Stimulated activated CD4-positive, alpha-beta T cell treated with anti-CD3 and anti-CD28 coated beads, Interleukin-4, amount 100 ng/mL, for 24 hours (primary cell): ENCODE measurements around the gene PLIN4.
"Not testable (repeated sequence)": the region's sequence is repeated elsewhere in the genome, so short reads cannot be mapped to it uniquely, and the experiment has no call there.

Experiments used
- DNase-seq: peaks from one replicate; pipeline ENCODE4 v3.0.0-alpha.2; 2020

PLIN4 gene

DNA sequence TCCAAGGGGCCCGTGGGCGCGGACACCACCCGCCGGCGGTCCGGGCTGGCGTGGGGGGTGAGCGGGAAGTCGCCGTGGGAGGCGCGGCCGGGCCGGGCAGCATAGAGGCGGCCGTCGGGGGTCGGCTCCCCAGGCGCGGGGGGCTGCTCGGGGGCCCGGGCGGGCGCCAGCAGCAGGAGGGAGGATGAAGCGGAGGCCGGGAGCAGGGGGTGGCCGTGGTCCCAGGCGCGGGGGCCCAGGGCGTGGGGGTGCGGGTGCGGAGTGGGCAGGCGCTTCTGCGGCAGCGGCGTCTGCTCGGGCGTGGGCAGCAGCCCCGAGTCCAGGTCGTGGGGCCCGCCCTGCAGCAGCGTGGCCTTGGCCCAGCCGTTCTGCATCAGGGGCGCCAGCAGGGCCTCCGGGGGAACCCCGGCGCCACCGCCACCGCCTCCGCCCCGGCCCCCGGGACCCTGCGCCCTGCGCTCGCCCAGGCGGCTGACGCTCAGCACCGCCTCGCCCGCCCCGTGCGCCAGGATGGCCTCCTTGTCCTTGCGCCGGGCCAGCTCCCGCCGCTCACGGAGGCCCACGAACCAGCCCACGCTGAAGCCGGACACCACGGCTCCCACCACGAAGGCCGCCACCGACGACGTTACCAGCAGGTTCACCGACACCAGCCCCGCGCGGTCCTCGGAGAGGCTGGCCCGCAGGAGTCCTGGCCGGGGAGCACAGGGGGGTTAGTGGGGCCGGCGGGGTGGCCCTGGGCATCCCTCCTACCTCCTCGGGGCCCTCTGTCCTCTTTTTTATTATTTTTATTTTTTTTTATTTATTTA lies 25.8 kb upstream of the PLIN4 start:
- no peak for DNase-seq

DNA sequence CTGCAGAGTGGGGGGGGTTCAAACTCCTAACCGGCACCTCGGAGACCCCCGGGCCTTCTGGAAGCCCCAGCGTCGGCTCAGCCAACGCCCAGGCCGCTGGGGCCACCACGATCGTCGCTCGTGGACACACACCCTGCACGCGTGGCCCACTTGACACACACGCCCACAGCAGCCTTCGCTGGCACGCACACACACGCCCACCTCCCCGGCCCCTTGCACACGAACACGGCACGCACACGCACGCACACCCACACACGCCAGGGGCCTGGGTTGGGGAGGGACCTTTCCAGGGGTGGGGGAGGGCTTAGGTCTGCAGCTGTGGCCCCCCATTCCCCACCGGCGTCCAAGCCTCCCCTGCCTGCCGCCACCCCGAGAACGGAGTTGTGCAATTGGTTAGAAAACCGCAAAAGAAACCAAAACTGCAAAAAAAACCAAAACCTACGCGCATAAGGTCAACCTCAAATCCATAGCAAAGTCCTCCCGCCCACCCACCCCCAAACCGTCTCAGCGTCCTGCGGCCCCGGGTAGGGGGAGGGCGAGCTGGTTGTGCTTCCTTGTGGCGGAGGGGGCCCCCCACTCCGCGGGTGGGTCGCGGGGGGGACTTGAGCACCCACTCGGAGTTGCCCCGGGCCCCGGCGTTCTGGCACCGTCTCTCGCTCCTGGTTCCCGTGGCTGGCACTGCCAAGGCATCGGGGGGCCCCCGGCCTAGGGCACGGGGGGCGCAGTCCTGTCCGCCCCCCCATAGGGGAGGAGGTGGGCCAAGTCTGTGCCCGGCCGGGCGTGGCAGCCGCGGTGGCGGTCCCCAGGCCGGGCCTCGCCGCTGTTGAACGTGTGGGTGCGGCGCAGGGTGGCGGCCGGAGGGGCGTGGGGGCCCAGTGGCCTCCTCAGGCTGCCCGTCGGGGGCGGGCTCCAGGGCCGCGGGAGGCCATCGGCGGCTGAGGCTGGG lies 24.9 kb upstream of the PLIN4 start:
- DNase-seq = no peak

DNA sequence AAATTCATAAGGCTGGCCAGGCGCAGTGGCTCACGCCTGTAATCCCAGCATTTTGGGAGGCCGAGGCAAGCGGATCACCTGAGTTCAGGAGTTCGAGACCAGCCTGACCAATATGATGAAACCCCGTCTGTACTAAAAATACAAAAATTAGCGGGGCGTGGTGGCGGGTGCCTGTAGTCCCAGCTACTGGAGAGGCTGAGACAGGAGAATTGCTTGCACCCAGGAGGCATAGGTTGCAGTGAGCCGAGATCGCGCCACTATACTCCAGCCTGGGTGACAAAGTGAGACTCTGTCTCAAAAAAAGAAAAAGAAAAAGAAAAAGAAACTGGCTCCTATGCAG lies 23.5 kb upstream of the PLIN4 start:
- not testable (repeated sequence) for DNase-seq

DNA sequence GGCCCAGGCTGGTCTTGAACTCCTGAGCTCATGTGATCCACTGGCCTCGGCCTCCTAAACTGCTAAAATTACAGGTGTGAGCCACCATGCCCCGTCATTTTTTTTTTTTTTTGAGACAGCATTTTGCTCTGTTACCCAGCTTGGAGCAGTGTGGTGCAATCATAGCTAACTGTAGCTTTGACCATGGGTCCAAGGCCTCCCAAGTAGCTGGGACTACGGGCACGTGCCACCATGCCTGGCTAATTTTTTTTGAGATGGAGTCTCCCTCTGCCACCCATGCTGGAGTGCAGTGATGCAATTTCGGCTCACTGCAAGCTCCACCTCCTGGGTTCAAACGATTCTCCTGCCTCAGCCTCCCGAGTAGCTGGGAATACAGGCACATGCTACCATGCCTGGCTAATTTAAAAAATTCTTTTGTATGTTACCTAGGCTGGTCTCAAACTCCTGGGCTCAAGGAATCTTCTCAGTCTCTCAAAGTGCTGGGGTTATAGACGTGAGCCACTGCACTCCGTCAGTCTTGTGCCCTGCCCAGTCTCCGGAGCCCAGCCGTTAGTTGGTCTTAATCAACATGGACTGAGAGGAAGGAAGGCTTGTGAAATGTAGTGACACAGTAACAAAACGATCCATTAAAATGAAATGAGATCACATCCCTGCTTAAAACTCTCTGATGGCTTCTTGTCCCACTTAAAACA lies 23.0 kb upstream of the PLIN4 start:
- DNase-seq = no peak

DNA sequence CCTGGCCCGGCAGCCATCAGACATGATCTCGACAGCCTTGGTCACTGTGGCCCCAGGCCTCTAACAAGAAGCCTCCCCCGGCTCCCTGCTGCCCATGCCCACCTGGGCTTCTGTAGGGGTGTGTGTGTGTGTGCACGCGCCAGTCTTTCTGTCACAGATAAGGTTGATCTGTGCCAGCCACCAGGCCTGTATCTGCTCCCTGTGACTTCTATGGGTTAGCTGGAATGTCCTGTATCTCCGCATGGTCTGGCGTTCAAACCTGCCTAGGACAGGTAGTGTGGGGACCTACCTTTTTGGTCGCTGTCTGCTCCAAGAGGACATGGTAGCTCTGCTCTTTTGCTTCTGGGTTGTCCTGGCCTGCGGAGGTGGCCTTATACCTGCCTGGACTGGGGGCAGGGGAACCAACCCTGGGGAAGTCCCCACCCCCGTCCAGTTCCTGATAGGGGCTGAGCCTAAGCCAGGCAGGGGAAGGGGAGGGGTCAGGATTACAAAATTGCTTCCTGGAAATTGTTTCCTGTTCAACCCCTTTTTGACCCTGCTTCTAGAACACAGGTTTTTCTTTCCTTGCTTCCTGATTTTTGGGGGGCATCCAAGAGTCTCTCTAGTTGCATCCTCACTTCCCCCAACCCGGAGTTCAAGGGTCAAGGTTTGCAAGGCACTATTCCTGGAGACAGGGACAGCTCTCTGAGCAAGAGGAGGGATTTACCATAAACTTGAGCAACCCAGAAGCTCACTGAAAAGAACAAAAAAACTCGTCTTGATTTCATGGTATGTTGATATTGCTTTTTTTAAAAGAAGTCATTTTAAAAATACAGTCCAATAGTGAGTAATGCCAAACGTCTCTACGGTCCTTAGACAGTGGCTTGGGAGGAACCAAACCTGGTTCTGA lies 21.7 kb upstream of the PLIN4 start, which contains the start of gene LRG1:
LRG1 (minus strand) TSS at position 344 of the 889 bp plus-strand sequence; CDS start at position 321, 23 bp downstream.
- DNase-seq = no peak

DNA sequence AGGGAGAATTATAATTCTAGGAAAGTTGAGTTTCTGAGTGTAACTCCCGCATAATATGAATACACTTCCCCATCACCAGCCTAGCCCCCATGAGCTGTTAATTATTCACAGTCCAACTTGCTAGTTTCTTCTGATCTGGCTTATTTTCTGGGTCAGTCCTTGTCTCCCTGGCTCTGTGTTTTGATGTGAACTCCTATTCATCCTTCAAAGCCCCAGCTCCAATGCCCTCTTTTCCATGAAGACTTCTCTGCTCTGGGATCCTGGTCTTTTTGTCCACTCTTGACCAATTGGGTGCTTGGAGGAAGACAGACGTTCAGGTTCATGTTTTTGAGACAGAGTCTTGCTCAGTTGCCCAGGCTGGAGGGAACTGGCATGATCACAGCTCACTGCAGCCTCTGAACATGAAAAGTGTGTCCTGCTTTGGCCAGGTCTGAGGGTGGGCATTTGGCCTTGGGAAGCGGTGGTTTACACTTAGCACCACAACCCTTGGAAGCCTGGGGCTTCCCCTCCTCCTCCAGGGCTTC lies 20.9 kb upstream of the PLIN4 start:
- DNase-seq = no peak

- DNase-seq = no peak
These were observed 20.3 kb upstream of the PLIN4 start for GRCh38 chr19:4538601-4538954.

- no peak for DNase-seq
These were observed 19.8 kb upstream of the PLIN4 start for GRCh38 chr19:4537953-4538600.

GRCh38 chr19:4536798-4537197 lies 18.5 kb upstream of the PLIN4 start:
- no peak for DNase-seq

DNA sequence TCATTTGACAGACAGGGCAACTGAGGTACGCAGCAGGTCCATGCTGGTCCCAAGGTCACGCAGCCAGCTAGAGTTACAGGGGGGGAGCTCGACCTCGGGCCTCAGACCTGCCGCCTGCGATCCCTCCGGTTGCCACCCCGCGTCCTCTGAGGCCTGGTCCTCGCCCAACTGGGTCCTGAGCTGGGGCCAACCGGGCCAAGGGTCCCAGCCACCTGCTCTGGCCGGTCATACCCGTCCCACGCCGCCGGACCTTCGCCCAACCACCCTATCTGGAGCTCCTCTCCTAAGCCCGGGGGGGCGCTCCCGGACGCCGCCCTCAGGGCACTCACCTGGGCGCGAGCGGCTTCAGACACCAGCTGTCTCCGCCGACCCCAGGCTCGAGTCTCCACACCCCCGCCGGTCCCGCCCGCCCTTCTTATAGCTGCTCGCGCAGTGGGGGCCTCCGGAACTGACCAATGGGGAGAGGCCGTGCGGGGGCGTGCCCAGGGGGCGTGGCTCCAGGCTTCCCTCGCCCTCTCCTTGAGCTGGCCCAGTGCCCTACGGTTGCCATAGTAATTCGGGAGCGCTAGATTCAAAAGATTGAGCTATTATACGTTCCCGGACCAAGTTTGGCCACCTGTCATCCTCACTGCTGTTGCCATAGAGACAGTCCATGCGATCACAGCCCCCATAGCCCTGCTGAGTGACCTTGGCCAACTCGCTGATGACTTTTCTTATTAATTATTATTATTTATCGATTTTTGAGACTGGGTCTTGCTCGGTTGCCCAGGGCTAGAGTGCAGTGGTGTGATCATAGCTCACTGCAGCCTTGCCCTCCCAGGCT lies 16.8 kb upstream of the PLIN4 start, which contains the start of gene PLIN5:
PLIN5 (minus strand) TSS at position 389 of the 823 bp plus-strand sequence. CDS start 1,150 bp downstream, outside the sequence.
- peak; percentile 43 for DNase-seq

DNA sequence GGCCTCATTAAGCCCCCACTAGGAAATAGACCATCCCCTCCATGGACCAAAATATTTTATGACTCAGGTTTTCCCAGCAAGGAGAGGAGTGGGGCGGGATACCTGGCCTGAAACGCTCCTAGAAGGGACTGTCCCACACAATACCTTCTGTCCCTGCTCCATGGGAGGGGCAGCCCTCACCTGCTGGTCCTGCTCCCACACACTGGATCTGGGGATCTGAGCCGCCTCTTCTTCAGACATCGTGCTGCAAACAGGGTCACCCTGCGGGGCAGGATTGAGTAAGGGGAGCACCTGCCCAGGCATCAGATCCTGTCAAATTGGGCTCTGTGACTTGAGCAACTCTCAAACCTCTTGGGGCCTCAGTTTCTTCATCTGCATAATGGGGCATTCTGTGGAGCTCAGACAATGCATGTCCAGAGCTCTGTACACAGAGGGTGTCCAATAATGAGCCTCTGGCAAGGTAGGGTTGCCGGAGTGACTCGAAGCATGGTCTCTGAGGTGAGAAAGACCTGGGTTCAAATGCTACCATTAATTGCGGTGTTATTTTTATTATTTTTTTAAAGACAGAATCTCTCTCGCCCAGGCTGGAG lies 15.6 kb upstream of the PLIN4 start:
- DNase-seq = no peak

DNA sequence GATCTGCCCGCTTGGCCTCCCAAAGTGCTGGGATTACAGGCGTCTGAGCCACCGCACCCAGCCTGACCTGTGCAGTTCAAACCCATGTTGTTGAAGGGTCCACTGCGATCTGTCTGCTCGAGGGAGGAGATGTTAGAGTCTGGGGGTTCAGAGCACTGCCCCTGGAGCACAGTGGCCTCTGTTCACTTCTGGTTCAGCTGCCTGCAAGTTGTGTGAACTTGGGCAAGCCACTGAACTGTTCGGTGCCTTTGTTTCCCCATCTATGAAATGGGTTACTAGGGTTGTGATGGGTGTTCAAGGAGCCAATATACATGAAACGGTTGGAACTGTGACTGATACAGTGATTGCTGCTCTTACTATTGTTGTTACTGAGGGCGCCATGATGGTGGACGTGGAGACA lies 15.0 kb upstream of the PLIN4 start:
- no peak for DNase-seq

DNA sequence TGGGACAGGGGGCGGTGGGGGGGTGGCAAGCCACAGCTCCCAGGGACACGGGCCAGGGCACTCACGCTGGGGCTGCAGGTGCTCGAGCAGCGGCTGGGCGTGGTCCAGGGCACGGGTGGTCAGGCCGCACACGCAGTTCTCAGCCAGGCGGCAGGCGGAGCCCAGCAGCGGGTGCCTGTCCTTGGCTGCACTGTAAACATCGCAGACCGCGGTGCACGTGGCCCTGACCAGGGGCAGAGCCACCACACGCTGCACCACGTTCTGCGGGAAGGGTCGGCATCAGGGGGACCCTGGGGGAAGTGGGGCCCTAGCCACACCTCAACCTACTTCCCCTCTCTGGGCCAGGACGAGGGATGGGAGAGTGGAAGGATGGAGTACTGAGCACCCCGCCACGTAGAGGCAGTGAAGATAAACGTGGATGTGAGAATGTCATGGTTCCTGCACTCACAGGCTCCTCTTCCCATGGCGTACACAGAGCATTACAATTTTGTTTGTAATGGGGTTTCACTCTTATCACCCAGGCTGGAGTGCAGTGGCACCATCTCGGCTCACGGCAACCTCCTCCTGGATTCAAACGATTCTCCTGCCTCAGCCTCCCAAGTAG lies 13.4 kb upstream of the PLIN4 start:
- no peak for DNase-seq

- DNase-seq = no peak
These were observed 11.7 kb upstream of the PLIN4 start for GRCh38 chr19:4529924-4530522.

DNA sequence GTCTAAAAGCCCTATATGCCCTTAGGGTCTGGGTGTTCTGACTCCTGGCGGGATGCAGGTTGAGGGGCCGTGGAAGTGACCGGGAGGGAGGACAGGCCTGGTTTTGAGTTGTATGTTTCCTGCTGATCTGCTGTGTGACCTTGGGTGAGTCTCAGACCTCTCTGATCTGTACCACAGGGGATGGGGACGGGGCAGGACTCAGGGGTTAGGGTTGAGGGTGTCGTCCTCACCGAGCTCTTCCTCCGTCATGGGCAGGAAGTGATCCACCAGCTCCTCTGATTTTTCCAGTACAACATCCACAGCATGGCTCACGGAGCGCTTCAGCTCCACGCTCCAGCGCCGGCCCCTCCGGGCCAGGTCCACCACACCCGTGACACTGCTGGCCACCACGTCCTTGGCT lies 10.6 kb upstream of the PLIN4 start:
- DNase-seq = no peak

DNA sequence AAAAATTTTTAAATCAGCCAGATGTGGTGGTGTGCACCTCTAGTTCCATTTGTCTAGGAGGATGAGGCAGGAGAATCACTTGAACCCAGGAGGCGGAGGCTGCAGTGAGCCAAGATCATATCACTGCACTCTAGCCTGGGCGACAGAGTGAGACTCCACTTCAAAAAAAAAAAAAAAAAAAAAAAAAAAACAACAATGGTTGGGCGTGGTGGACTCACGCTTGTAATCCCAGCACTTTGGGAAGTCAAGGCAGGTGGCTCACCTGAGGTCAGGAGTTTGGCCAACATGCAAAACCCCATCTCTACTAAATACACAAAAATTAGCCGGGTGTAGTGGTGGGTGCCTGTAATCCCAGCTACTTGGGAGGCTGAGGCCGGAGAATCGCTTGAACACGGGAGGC lies 9.1 kb upstream of the PLIN4 start:
- DNase-seq = not testable (repeated sequence)

- DNase-seq = no peak
These were observed 7.3 kb upstream of the PLIN4 start for GRCh38 chr19:4525563-4526002.

DNA sequence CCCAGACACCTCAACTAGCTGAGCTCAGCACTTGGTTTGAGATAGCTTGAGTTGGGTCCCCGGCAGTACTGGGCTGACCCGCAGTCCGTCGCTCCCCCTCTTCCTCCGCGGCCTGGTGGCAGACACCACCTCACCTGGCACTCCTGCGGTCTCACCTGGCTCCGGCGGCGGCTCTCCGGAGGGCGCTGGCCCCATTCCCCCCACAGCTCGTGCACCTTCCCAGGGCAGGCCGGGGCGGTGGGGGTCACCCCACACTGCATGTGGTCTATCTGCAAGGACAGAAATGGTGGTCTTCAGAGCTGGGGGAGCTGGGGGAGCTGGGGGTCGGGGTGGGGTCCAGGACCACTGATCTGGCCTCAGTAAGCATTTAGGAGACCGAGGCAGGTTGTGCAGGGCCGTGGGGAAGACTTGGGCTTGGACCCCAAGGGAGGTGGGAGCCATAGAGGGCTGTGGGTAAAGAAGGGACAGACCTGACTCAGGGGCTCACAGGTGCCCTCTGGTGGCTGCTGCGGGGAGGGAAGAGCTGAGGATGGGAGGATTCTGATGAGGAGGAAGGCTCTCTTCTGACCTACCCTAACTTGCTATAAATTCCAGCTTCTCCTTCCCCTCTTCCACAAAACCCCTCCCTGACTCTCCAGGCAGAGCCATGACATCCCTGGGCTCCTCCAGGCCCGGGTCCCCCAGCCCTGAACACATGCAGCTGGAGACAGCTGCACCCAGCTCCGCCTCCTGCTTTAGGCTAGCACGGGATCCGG lies 6.7 kb upstream of the PLIN4 start:
- peak; percentile 74 for DNase-seq
